ENCODE results near the gene ATN1. TPM values are rescaled to one million over a fixed set of nuclear protein-coding genes. Genes with fewer than 3 reads are reported as not detected.

The ATN1 gene
- polyA plus RNA-seq, 12 donors = 54.6 to 137 (median 60.9) TPM; not detected in 1

GRCh38 chr12:6923003-6923732 lies 4.6 kb upstream of the ATN1 start:
- no peak for DNase-seq

- DNase-seq = no peak
Observed at GRCh38 chr12:6923851-6924250, 3.9 kb upstream of the ATN1 start.

- DNase-seq = no peak
Observed at GRCh38 chr12:6925239-6925539, 2.6 kb upstream of the ATN1 start.

DNA sequence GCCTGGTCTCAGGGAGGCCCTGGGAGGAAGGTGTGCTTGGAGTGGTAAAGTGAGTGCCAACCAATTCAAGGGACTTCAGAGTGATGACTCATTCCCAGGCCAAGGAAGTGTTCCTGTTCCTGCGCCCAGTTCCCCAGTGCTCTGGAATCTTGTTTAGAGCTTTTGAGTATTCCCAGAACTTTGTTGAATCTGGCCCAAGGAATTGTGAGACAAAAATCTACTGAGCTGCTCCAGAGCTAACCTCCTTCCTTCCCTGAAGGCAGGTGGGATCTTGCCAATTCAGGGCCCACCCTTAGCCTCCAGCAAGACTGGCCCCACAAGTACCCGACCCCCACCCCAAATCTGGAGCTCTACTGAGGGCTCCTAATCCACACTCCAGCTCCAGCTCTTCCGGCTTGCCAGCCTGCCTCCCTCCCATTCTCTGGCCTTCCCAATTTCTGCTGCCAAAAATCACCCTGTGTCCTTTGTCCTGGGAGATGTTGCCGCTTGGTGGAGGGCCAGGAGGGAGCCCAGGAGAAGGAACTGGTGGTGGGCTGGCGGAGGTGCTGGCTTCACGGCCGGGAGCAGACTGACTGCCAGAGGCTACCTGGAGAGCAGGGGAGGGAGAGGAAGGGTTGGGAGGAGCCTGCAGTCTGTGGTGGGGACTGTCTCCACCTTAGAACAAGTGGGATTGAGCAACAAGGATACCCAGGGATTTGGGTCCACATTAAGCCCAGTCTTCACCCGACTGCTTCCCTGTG lies 2.0 kb upstream of the ATN1 start:
- DNase-seq = peak; percentile 82

DNA sequence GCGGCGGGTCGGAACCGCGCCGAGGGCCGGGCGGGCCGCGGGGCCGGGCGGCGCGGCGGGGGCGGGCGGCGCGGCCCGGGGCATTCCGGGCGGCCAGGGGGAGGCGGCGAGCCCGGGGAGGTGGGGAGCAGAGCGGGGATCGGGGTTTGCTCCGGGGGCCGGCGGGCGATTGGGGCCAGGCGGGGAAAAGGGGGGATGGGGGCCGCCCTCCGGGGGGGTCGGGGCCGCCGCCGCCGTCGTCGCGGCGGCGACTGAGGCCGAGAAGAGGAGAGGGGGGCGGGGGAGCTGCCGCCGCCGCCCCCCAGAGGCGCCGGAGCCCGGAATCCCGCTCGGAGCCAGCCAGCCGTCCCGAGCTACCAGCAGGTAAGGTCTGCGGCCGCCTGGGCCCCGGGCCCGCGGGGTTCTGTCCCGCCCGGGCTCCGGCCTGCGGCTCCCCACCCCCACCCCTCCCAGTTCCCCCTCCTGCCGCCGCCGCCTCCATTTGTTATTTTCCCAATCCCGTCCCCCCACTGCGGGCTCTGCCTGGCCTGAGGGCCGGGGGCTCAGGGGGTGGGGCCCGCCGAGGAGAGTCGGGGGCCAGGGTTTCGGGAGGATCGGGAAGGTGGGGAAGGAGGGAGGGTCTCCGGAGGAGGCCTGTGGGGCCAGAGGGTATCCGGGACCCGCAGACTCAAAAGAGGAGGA lies 403 bp downstream of the ATN1 start:
- no peak for DNase-seq

DNA sequence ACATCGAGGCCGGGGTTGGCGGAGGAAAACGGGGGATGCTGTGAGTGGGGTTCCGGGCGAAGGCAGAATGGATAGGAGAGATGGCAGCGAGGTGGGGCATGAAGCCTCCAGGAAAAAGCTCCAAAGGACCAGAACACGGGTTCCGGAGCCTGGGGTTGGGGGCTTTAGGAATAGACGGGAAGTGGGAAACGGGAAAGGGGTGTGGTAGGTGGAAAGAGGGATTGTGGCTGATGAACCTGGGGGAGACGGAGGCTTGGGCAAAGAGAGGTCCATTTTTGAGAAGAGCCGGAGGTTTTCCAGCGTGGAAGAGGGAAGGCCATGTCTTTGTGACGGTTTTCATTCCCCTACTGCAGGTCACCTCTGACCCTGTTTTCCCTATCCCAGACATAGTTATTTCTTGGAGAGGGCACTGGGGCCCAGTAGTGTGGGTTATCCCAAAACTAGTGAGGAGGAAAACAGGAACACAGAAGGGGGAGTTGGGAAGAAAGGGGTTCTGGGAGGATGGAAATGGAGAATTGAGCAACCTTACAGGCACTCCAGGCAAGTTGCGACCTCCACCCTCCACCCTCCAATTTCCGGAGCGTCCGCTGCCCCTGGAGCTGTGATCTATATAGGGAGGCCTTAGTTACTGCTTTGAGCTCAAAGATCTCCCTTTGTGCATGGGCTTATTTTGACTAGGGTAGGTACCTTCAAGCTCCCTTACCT lies 1.1 kb downstream of the ATN1 start:
- no peak for DNase-seq

DNA sequence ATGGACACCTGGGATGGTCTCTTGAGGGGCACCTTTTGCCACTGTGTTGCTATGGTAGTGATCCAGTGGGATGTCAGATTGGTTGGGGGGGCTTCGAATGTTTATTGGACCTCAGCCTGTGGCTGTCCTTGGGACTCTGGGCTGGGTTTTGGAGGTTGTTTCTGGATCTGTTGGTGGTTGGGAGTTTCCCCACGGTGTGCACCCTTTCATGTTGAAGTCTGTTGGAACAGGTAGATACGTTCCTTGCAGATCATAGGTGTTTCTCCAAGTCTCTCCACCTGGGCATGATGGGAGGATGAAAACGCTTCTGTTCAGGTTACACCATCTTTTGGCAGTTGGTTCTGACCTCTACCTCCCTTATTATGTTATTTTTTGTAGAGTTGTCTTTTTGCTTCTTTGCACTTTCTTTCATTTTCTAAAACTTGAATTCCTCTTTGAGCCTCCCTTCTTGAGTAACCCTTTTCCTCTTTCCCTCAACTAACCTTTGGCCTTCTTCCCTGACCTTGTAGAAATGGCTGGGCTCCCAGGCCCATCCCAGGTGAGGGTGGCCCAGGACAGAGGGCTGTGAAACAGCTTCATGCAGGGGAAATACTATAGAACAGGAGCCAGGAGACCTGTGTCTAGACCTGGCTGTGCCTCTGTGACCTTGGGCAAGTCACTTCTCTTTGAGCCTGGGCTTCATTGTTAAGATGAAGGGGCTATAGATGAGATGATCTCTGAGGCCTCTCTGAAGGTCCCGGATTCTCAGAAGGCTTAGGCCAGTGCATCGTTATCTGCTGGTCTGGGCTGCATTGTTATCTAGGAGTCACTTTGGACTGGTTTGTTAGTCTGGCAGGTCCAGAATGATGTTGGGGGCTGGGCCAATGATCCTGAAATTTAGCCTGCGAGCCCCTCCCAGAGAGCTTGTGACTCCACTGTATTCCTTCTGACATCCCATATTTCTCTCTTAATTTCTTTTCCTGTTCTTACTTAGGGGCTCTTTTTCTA lies 2.0 kb downstream of the ATN1 start:
- DNase-seq = no peak

GRCh38 chr12:6932766-6933165 lies 5.0 kb downstream of the ATN1 start:
- no peak for DNase-seq

- no peak for DNase-seq
Observed at GRCh38 chr12:6934110-6934509, 6.4 kb downstream of the ATN1 start.

DNA sequence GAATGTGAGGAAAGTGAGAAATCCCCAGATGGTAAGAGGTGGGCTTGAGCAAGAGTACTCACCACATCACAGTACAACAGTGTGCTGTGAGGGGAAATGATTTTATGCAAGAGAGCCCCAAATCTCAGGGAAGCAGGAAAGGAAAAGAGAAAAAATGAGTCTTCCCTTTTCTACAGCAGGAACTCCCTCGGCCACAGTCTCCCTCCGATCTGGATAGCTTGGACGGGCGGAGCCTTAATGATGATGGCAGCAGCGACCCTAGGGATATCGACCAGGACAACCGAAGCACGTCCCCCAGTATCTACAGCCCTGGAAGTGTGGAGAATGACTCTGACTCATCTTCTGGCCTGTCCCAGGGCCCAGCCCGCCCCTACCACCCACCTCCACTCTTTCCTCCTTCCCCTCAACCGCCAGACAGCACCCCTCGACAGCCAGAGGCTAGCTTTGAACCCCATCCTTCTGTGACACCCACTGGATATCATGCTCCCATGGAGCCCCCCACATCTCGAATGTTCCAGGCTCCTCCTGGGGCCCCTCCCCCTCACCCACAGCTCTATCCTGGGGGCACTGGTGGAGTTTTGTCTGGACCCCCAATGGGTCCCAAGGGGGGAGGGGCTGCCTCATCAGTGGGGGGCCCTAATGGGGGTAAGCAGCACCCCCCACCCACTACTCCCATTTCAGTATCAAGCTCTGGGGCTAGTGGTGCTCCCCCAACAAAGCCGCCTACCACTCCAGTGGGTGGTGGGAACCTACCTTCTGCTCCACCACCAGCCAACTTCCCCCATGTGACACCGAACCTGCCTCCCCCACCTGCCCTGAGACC lies 7.8 kb downstream of the ATN1 start:
- no peak for DNase-seq

GRCh38 chr12:6936194-6936635 lies 8.5 kb downstream of the ATN1 start:
- no peak for DNase-seq

DNA sequence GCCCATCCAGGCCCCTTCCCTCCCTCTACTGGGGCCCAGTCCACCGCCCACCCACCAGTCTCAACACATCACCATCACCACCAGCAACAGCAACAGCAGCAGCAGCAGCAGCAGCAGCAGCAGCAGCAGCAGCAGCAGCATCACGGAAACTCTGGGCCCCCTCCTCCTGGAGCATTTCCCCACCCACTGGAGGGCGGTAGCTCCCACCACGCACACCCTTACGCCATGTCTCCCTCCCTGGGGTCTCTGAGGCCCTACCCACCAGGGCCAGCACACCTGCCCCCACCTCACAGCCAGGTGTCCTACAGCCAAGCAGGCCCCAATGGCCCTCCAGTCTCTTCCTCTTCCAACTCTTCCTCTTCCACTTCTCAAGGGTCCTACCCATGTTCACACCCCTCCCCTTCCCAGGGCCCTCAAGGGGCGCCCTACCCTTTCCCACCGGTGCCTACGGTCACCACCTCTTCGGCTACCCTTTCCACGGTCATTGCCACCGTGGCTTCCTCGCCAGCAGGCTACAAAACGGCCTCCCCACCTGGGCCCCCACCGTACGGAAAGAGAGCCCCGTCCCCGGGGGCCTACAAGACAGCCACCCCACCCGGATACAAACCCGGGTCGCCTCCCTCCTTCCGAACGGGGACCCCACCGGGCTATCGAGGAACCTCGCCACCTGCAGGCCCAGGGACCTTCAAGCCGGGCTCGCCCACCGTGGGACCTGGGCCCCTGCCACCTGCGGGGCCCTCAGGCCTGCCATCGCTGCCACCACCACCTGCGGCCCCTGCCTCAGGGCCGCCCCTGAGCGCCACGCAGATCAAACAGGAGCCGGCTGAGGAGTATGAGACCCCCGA lies 9.1 kb downstream of the ATN1 start:
- no peak for DNase-seq

DNA sequence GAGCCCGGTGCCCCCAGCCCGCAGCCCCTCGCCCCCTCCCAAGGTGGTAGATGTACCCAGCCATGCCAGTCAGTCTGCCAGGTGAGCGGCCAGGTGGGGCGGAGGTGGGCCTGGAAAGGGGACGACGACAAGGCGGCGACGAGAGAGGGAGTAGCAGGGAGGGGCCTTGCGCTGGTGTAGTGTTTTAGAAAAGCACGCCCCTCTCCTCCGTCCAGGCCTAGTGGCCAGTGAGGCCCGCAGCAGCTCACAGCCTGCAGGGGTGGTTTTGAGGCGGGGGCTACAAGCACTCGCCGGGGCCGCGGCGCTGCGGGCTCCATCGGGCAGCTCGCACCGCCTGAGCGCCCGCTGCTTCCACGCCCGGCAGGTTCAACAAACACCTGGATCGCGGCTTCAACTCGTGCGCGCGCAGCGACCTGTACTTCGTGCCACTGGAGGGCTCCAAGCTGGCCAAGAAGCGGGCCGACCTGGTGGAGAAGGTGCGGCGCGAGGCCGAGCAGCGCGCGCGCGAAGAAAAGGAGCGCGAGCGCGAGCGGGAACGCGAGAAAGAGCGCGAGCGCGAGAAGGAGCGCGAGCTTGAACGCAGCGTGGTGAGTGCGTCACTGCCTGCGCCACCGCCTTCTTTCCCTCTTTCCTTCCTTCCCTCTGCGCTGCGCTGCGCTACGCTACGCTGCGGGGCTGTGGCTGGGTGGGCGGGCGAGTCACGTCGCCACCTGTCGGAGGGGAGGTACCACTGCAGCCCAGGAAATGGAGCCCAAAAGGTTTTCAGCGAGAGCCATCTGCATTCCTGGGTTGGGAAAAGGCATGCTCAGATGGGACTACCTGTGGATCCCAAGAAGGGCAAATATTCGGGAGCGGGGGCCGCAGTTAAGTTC lies 10.0 kb downstream of the ATN1 start:
- DNase-seq = peak; percentile 96

GRCh38 chr12:6938353-6939190 lies 10.8 kb downstream of the ATN1 start:
- DNase-seq = no peak

GRCh38 chr12:6939191-6939540 lies 11.4 kb downstream of the ATN1 start:
- no peak for DNase-seq

GRCh38 chr12:6941267-6941666 lies 13.5 kb downstream of the ATN1 start:
- no peak for DNase-seq

DNA sequence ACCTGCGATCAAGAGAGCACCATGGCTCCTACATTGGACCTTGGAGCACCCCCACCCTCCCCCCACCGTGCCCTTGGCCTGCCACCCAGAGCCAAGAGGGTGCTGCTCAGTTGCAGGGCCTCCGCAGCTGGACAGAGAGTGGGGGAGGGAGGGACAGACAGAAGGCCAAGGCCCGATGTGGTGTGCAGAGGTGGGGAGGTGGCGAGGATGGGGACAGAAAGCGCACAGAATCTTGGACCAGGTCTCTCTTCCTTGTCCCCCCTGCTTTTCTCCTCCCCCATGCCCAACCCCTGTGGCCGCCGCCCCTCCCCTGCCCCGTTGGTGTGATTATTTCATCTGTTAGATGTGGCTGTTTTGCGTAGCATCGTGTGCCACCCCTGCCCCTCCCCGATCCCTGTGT lies 14.0 kb downstream of the ATN1 start:
- no peak for DNase-seq

- DNase-seq = no peak
Observed at GRCh38 chr12:6942331-6942665, 14.5 kb downstream of the ATN1 start.

Measured in muscle of arm (tissue), 12 donors.